Neural progenitor cell (in vitro differentiated cells): ENCODE data around the gene GABBR2. TPM values are rescaled to one million over a fixed set of nuclear protein-coding genes. Genes with fewer than 3 reads are reported as not detected.

Source experiments
- DNase-seq: peaks from one replicate; pipeline ENCODE4 v3.0.0-alpha.2; 2016; ENCODE audit warnings: low spot score
- H2AFZ ChIP-seq: fragments of 200-600 bp; sonication (generic); replicated peaks from 2 replicates; pipeline ENCODE4 v1.6.1; 2016; ENCODE audit warnings: antibody characterized with exemption
- H3F3A ChIP-seq: fragments of 200-600 bp; sonication (generic); 2 replicates; pipeline ENCODE4 v1.6.1; 2016; ENCODE audit warnings: antibody characterized with exemption, low read depth
- H3K27ac ChIP-seq: fragments of 200-600 bp; sonication (generic); 2 replicates; pipeline ENCODE4 v1.5.1; 2016; ENCODE audit warnings: mild to moderate bottlenecking
- H3K27me3 ChIP-seq: fragments of 200-600 bp; sonication (generic); 2 replicates; pipeline ENCODE4 v1.6.1; 2016; ENCODE audit warnings: mild to moderate bottlenecking, moderate library complexity
- H3K36me3 ChIP-seq: fragments of 200-600 bp; sonication (generic); 2 replicates; pipeline ENCODE4 v1.5.1; 2016
- H3K4me1 ChIP-seq: fragments of 200-600 bp; sonication (generic); 2 replicates; pipeline ENCODE4 v1.6.1; 2016; ENCODE audit warnings: mixed run types
- H3K4me2 ChIP-seq: fragments of 200-600 bp; sonication (generic); 2 replicates; pipeline ENCODE4 v1.6.1; 2016
- H3K4me3 ChIP-seq: fragments of 200-600 bp; sonication (generic); 2 replicates; pipeline ENCODE4 v1.5.1; 2016
- H3K79me2 ChIP-seq: fragments of 200-600 bp; sonication (generic); 2 replicates; pipeline ENCODE4 v1.6.1; 2016; ENCODE audit warnings: low read depth
- H3K9ac ChIP-seq: fragments of 200-600 bp; sonication (generic); 2 replicates; pipeline ENCODE4 v1.6.1; 2016
- H3K9me3 ChIP-seq: fragments of 200-600 bp; sonication (generic); 2 replicates; pipeline ENCODE4 v1.5.1; 2016; ENCODE audit warnings: low read depth
- H4K20me1 ChIP-seq: fragments of 200-600 bp; sonication (generic); 2 replicates; pipeline ENCODE4 v1.6.1; 2016; ENCODE audit warnings: low read depth
- H3K27ac Mint-ChIP-seq: 3 replicates; pipeline ENCODE4 v1.8.0; 2021; ENCODE audit warnings: mixed read lengths
- H3K27me3 Mint-ChIP-seq: 2 replicates; pipeline ENCODE4 v1.8.0; 2022; ENCODE audit warnings: low read depth, mild to moderate bottlenecking, inconsistent platforms, moderate library complexity, mixed read lengths; ENCODE audit not compliant: insufficient read depth
- H3K36me3 Mint-ChIP-seq: 3 replicates; pipeline ENCODE4 v1.8.0; 2021; ENCODE audit warnings: mixed read lengths
- H3K4me1 Mint-ChIP-seq: 3 replicates; pipeline ENCODE4 v1.8.0; 2021; ENCODE audit warnings: mixed read lengths
- H3K4me3 Mint-ChIP-seq: 3 replicates; pipeline ENCODE4 v1.8.0; 2021; ENCODE audit warnings: mild to moderate bottlenecking, moderate library complexity, mixed read lengths
- H3K9me3 Mint-ChIP-seq: 3 replicates; pipeline ENCODE4 v1.8.0; 2020; ENCODE audit warnings: mixed read lengths
- CTCF ChIP-seq: fragments of 200-600 bp; sonication (generic); IDR thresholded peaks from 2 replicates; pipeline ENCODE4 v1.5.1; 2017; ENCODE audit warnings: antibody characterized with exemption, mild to moderate bottlenecking
- EZH2 ChIP-seq: fragments of 200-600 bp; sonication (generic); IDR thresholded peaks from 2 replicates; pipeline ENCODE4 v1.6.1; 2017; ENCODE audit warnings: antibody characterized with exemption, mild to moderate bottlenecking, moderate library complexity
- EZH2phosphoT487 ChIP-seq: fragments of 200-600 bp; sonication (generic); IDR thresholded peaks from 2 replicates; pipeline ENCODE4 v1.6.1; 2017; ENCODE audit warnings: antibody characterized with exemption
- total RNA-seq: library from RNA; depleted of rRNA; stranded (reverse); fragments of >200 nt; gene quantifications from 2 replicates; pipeline ENCODE4 v1.2.3, GENCODE V29; 2015; ENCODE audit warnings: low replicate concordance

The GABBR2 gene
- total RNA-seq, 1 donor from 2014 or later = not detected

GRCh38 chr9:98413084-98413483 is 295.7 kb downstream of the GABBR2 start:
- no peaks in the 10 kb centered on the region for H4K20me1 ChIP-seq
- Mint-ChIP-seq H3K27ac (no peak overlapping the region), H3K27me3 (peaks cover 9% of the 10 kb centered on the region), H3K36me3 (no peaks in the 10 kb centered on the region), H3K4me1 (peaks cover 12% of the 10 kb centered on the region), H3K9me3 (peaks cover 6% of the 10 kb centered on the region), H3K4me3 (no peak overlapping the region)
- DNase-seq = no peak
- H2AFZ ChIP-seq = no peak overlapping the region
- no peaks in the 10 kb centered on the region for H3F3A ChIP-seq
- no peaks in the 10 kb centered on the region for H3K27me3 ChIP-seq
- H3K27ac ChIP-seq = no peak overlapping the region
- H3K9me3 ChIP-seq = no peaks in the 10 kb centered on the region
- TF ChIP-seq EZH2phosphoT487 (no peak), EZH2 (no peak), CTCF (no peak)
- no peak overlapping the region for H3K4me3 ChIP-seq
- no peak overlapping the region for H3K9ac ChIP-seq
- H3K4me1 ChIP-seq = no peaks in the 10 kb centered on the region
- no peaks in the 10 kb centered on the region for H3K79me2 ChIP-seq
- H3K36me3 ChIP-seq = no peaks in the 10 kb centered on the region
- no peak overlapping the region for H3K4me2 ChIP-seq

GRCh38 chr9:98412101-98412842 is 296.5 kb downstream of the GABBR2 start:
- H3K9ac ChIP-seq = no peak overlapping the region
- no peaks in the 10 kb centered on the region for H3K79me2 ChIP-seq
- H3K36me3 ChIP-seq = no peaks in the 10 kb centered on the region
- Mint-ChIP-seq H3K27ac (no peak overlapping the region), H3K4me3 (no peak overlapping the region), H3K36me3 (no peaks in the 10 kb centered on the region), H3K27me3 (peaks cover 6% of the 10 kb centered on the region), H3K9me3 (peaks cover 6% of the 10 kb centered on the region), H3K4me1 (peaks cover 12% of the 10 kb centered on the region)
- H3K4me2 ChIP-seq = no peak overlapping the region
- no peak for DNase-seq
- H3K27ac ChIP-seq = no peak overlapping the region
- no peaks in the 10 kb centered on the region for H3K9me3 ChIP-seq
- no peak overlapping the region for H3K4me3 ChIP-seq
- TF ChIP-seq CTCF = no peak
- H4K20me1 ChIP-seq = no peaks in the 10 kb centered on the region
- H3K4me1 ChIP-seq = no peaks in the 10 kb centered on the region
- H3K27me3 ChIP-seq = no peaks in the 10 kb centered on the region
- peak overlapping the region; percentile 63 for H2AFZ ChIP-seq
- H3F3A ChIP-seq = no peaks in the 10 kb centered on the region

- Mint-ChIP-seq H3K27me3 (peaks cover 6% of the 10 kb centered on the region), H3K4me1 (peaks cover 12% of the 10 kb centered on the region), H3K4me3 (peak overlapping the region; percentile 41), H3K27ac (no peak overlapping the region), H3K36me3 (no peaks in the 10 kb centered on the region), H3K9me3 (no peaks in the 10 kb centered on the region)
- Histone ChIP-seq H3K9ac (no peak overlapping the region), H3K36me3 (no peaks in the 10 kb centered on the region), H4K20me1 (no peaks in the 10 kb centered on the region), H3K9me3 (no peaks in the 10 kb centered on the region), H3K79me2 (no peaks in the 10 kb centered on the region), H3K4me3 (no peak overlapping the region), H3K4me1 (no peaks in the 10 kb centered on the region), H3K27me3 (no peaks in the 10 kb centered on the region), H3K4me2 (peak overlapping the region; percentile 59), H3K27ac (no peak overlapping the region), H2AFZ (peak overlapping the region; percentile 97), H3F3A (no peaks in the 10 kb centered on the region)
- peak; percentile 66 for DNase-seq
- TF ChIP-seq EZH2 = no peak
- TF ChIP-seq CTCF = no peak
Measured at GRCh38 chr9:98410185-98410697, 298.5 kb downstream of the GABBR2 start.
